HG03354 (cell line): ENCODE measurements around the gene SERPINH1.

Source experiments
- ATAC-seq: cut with Tn5 transposase; IDR thresholded peaks from one replicate; pipeline ENCODE4 v1.9.1; 2021; ENCODE audit warnings: mild to moderate bottlenecking; ENCODE audit not compliant: unreplicated experiment, poor library complexity, severe bottlenecking

Gene SERPINH1

GRCh38 chr11:75591966-75592365, 29.9 kb downstream of the SERPINH1 start:
- no peak for ATAC-seq

GRCh38 chr11:75592715-75593114, 30.7 kb downstream of the SERPINH1 start:
- no peak for ATAC-seq

GRCh38 chr11:75593286-75593915, 31.3 kb downstream of the SERPINH1 start:
- ATAC-seq = no peak

- no peak for ATAC-seq
Observed at GRCh38 chr11:75594211-75594610, 32.2 kb downstream of the SERPINH1 start.

- ATAC-seq = no peak
Observed at GRCh38 chr11:75595429-75595828, 33.4 kb downstream of the SERPINH1 start.

- ATAC-seq = no peak
Observed at GRCh38 chr11:75596914-75597313, 34.9 kb downstream of the SERPINH1 start.

- ATAC-seq = no peak
Observed at GRCh38 chr11:75597636-75598035, 35.6 kb downstream of the SERPINH1 start.

GRCh38 chr11:75598264-75598663, 36.2 kb downstream of the SERPINH1 start:
- ATAC-seq = no peak

- no peak for ATAC-seq
Observed at GRCh38 chr11:75598900-75599299, 36.8 kb downstream of the SERPINH1 start.

GRCh38 chr11:75600356-75600755, 38.3 kb downstream of the SERPINH1 start:
- ATAC-seq = no peak

GRCh38 chr11:75601494-75601893, 39.4 kb downstream of the SERPINH1 start:
- ATAC-seq = no peak

GRCh38 chr11:75602951-75603350, 40.9 kb downstream of the SERPINH1 start:
- no peak for ATAC-seq

- ATAC-seq = no peak
Observed at GRCh38 chr11:75603791-75604736, 42.0 kb downstream of the SERPINH1 start.

GRCh38 chr11:75606099-75606498, 44.0 kb downstream of the SERPINH1 start:
- no peak for ATAC-seq

GRCh38 chr11:75611823-75612222, 49.8 kb downstream of the SERPINH1 start:
- no peak for ATAC-seq

- ATAC-seq = no peak
Observed at GRCh38 chr11:75615751-75616150, 53.7 kb downstream of the SERPINH1 start.

GRCh38 chr11:75616281-75616680, 54.2 kb downstream of the SERPINH1 start:
- ATAC-seq = no peak
